Nephron progenitor cell (in vitro differentiated cells): Measurements from ENCODE around the gene NAALADL2.

ENCODE experiments used
- DNase-seq: peaks from one replicate; pipeline ENCODE4 v3.0.0; 2021
- H3K27ac Mint-ChIP-seq: 2 replicates; pipeline ENCODE4 v1.8.0; 2021; ENCODE audit warnings: mild to moderate bottlenecking, moderate library complexity, mixed read lengths
- H3K27me3 Mint-ChIP-seq: 2 replicates; pipeline ENCODE4 v1.8.0; 2021; ENCODE audit warnings: mild to moderate bottlenecking, low read depth, mixed read lengths; ENCODE audit not compliant: poor library complexity
- H3K36me3 Mint-ChIP-seq: 2 replicates; pipeline ENCODE4 v1.8.0; 2021; ENCODE audit warnings: low read depth, mixed read lengths
- H3K4me1 Mint-ChIP-seq: 2 replicates; pipeline ENCODE4 v1.8.0; 2021; ENCODE audit warnings: mixed read lengths
- H3K4me3 Mint-ChIP-seq: 2 replicates; pipeline ENCODE4 v1.8.0; 2021; ENCODE audit warnings: mild to moderate bottlenecking, moderate library complexity, mixed read lengths
- H3K9me3 Mint-ChIP-seq: 2 replicates; pipeline ENCODE4 v1.8.0; 2021; ENCODE audit warnings: mild to moderate bottlenecking, moderate library complexity, mixed read lengths
- CTCF ChIP-seq: fragments of 200-600 bp; sonication (generic); IDR thresholded peaks from 2 replicates; pipeline ENCODE4 v1.5.0; 2021; ENCODE audit warnings: antibody characterized with exemption

Gene NAALADL2

GRCh38 chr3:175308097-175308496 is 449.0 kb downstream of the NAALADL2 start:
- no peak for TF ChIP-seq CTCF
- Mint-ChIP-seq H3K36me3 (no peaks in the 10 kb centered on the region), H3K27me3 (no peaks in the 10 kb centered on the region), H3K4me1 (no peaks in the 10 kb centered on the region), H3K9me3 (no peaks in the 10 kb centered on the region), H3K27ac (no peak overlapping the region), H3K4me3 (no peak overlapping the region)
- DNase-seq = no peak

- no peak for DNase-seq
- Mint-ChIP-seq H3K4me3 (no peak overlapping the region), H3K27me3 (no peaks in the 10 kb centered on the region), H3K9me3 (no peaks in the 10 kb centered on the region), H3K27ac (no peak overlapping the region), H3K4me1 (no peaks in the 10 kb centered on the region), H3K36me3 (no peaks in the 10 kb centered on the region)
- no peak for TF ChIP-seq CTCF
These were observed 450.9 kb downstream of the NAALADL2 start for GRCh38 chr3:175310046-175310445.

GRCh38 chr3:175311404-175311803 is 452.3 kb downstream of the NAALADL2 start:
- Mint-ChIP-seq H3K27me3 (no peaks in the 10 kb centered on the region), H3K4me3 (no peak overlapping the region), H3K27ac (no peak overlapping the region), H3K4me1 (no peaks in the 10 kb centered on the region), H3K36me3 (no peaks in the 10 kb centered on the region), H3K9me3 (no peaks in the 10 kb centered on the region)
- no peak for TF ChIP-seq CTCF
- DNase-seq = no peak

GRCh38 chr3:175311946-175312345 is 452.8 kb downstream of the NAALADL2 start:
- Mint-ChIP-seq H3K27ac (no peak overlapping the region), H3K27me3 (no peaks in the 10 kb centered on the region), H3K36me3 (no peaks in the 10 kb centered on the region), H3K4me1 (no peaks in the 10 kb centered on the region), H3K4me3 (no peak overlapping the region), H3K9me3 (no peaks in the 10 kb centered on the region)
- DNase-seq = no peak
- no peak for TF ChIP-seq CTCF

- Mint-ChIP-seq H3K9me3 (no peaks in the 10 kb centered on the region), H3K36me3 (no peaks in the 10 kb centered on the region), H3K4me1 (no peaks in the 10 kb centered on the region), H3K27ac (no peak overlapping the region), H3K4me3 (no peak overlapping the region), H3K27me3 (no peaks in the 10 kb centered on the region)
- TF ChIP-seq CTCF = no peak
- DNase-seq = no peak
These were observed 453.7 kb downstream of the NAALADL2 start for GRCh38 chr3:175312791-175313190.

GRCh38 chr3:175316799-175317198 is 457.7 kb downstream of the NAALADL2 start:
- TF ChIP-seq CTCF = no peak
- Mint-ChIP-seq H3K4me3 (no peak overlapping the region), H3K9me3 (peaks cover 5% of the 10 kb centered on the region), H3K27ac (no peak overlapping the region), H3K36me3 (no peaks in the 10 kb centered on the region), H3K4me1 (no peaks in the 10 kb centered on the region), H3K27me3 (no peaks in the 10 kb centered on the region)
- DNase-seq = no peak
